ENCODE data around the gene DHRS13. TPM values are rescaled to one million over a fixed set of nuclear protein-coding genes. Genes with fewer than 3 reads are reported as not detected.

DHRS13 gene
- total RNA-seq, 1 donor from 2014 or later: 25.9 TPM

- no peaks in the 10 kb centered on the region for H3K27me3 Mint-ChIP-seq
- TF ChIP-seq CTCF (IDR thresholded peaks at IDR 0.05; ENCODE audit: unreplicated experiment): no peak
- peaks cover 12% of the 10 kb centered on the region for H3K36me3 Mint-ChIP-seq (ENCODE audit: insufficient read depth)
- no peak overlapping the region for H3K4me3 Mint-ChIP-seq (ENCODE audit: low read depth)
- H3K27ac Mint-ChIP-seq: peak overlapping the region; percentile 58
- peaks cover 19% of the 10 kb centered on the region for H3K4me1 Mint-ChIP-seq (ENCODE audit: low read depth)
- DNase-seq (ENCODE audit: low spot score, unreplicated experiment): no peak
- H3K9me3 Mint-ChIP-seq (ENCODE audit: low read depth): no peaks in the 10 kb centered on the region
Measured at GRCh38 chr17:28946239-28946638, 43.4 kb upstream of the DHRS13 start.

- Mint-ChIP-seq H3K36me3 (ENCODE audit: insufficient read depth) (peaks cover 12% of the 10 kb centered on the region), H3K4me1 (ENCODE audit: low read depth) (peaks cover 19% of the 10 kb centered on the region), H3K27ac (peak overlapping the region; percentile 58), H3K9me3 (ENCODE audit: low read depth) (no peaks in the 10 kb centered on the region), H3K4me3 (ENCODE audit: low read depth) (no peak overlapping the region), H3K27me3 (no peaks in the 10 kb centered on the region)
- DNase-seq (ENCODE audit: low spot score, unreplicated experiment): no peak
- no peak for TF ChIP-seq CTCF (IDR thresholded peaks at IDR 0.05; ENCODE audit: unreplicated experiment)
Measured at GRCh38 chr17:28944862-28945741, 42.2 kb upstream of the DHRS13 start.

GRCh38 chr17:28944343-28944742 lies 41.5 kb upstream of the DHRS13 start:
- H3K9me3 Mint-ChIP-seq (ENCODE audit: low read depth): no peaks in the 10 kb centered on the region
- TF ChIP-seq CTCF (IDR thresholded peaks at IDR 0.05; ENCODE audit: unreplicated experiment): no peak
- H3K4me3 Mint-ChIP-seq (ENCODE audit: low read depth): no peak overlapping the region
- no peaks in the 10 kb centered on the region for H3K27me3 Mint-ChIP-seq
- H3K27ac Mint-ChIP-seq: no peak overlapping the region
- no peak for DNase-seq (ENCODE audit: low spot score, unreplicated experiment)
- H3K36me3 Mint-ChIP-seq (ENCODE audit: insufficient read depth): peaks cover 12% of the 10 kb centered on the region
- peaks cover 19% of the 10 kb centered on the region for H3K4me1 Mint-ChIP-seq (ENCODE audit: low read depth)

- no peak overlapping the region for H3K4me3 Mint-ChIP-seq (ENCODE audit: low read depth)
- H3K9me3 Mint-ChIP-seq (ENCODE audit: low read depth): no peaks in the 10 kb centered on the region
- TF ChIP-seq CTCF (IDR thresholded peaks at IDR 0.05; ENCODE audit: unreplicated experiment): no peak
- no peaks in the 10 kb centered on the region for H3K27me3 Mint-ChIP-seq
- H3K36me3 Mint-ChIP-seq (ENCODE audit: insufficient read depth): peaks cover 8% of the 10 kb centered on the region
- peaks cover 11% of the 10 kb centered on the region for H3K4me1 Mint-ChIP-seq (ENCODE audit: low read depth)
- no peak overlapping the region for H3K27ac Mint-ChIP-seq
- no peak for DNase-seq (ENCODE audit: low spot score, unreplicated experiment)
Measured at GRCh38 chr17:28942925-28943324, 40.0 kb upstream of the DHRS13 start.

- no peak for TF ChIP-seq CTCF (IDR thresholded peaks at IDR 0.05; ENCODE audit: unreplicated experiment)
- Mint-ChIP-seq H3K27me3 (no peaks in the 10 kb centered on the region), H3K27ac (no peak overlapping the region), H3K9me3 (ENCODE audit: low read depth) (no peaks in the 10 kb centered on the region), H3K36me3 (ENCODE audit: insufficient read depth) (peaks cover 4% of the 10 kb centered on the region), H3K4me1 (ENCODE audit: low read depth) (peaks cover 19% of the 10 kb centered on the region), H3K4me3 (ENCODE audit: low read depth) (no peak overlapping the region)
- no peak for DNase-seq (ENCODE audit: low spot score, unreplicated experiment)
Measured at GRCh38 chr17:28941251-28941650, 38.4 kb upstream of the DHRS13 start.
